HEK293T (cell line): Measurements from ENCODE around the gene IRF2BP1.

Source experiments
- CTCF ChIA-PET: fragments of 350-600 bp; formaldehyde crosslinking; extraction: SDS; loops from one replicate; lab custom pipeline; 2021; ENCODE audit warnings: antibody characterized with exemption, inconsistent platforms; lab: Yijun Ruan, JAX
- POLR2A ChIA-PET: fragments of 350-600 bp; formaldehyde crosslinking; extraction: SDS; loops from one replicate; lab custom pipeline; 2020; ENCODE audit warnings: antibody characterized with exemption, inconsistent platforms; lab: Yijun Ruan, JAX
- DNase-seq: peaks from one replicate; pipeline ENCODE4 v3.0.0; 2012; ENCODE audit warnings: mixed read lengths; ENCODE audit errors: extremely low spot score
- ARNT ChIP-seq: fragments of 450-650 bp; IDR thresholded peaks from 2 replicates; pipeline ENCODE4 v1.6.1; 2017; ENCODE audit warnings: mild to moderate bottlenecking
- BHLHE40 ChIP-seq: fragments of 450-650 bp; IDR thresholded peaks from 2 replicates; pipeline ENCODE4 v1.6.1; 2016; ENCODE audit warnings: mild to moderate bottlenecking, moderate library complexity, borderline replicate concordance
- CTBP1 ChIP-seq: fragments of 450-650 bp; IDR thresholded peaks from 2 replicates; pipeline ENCODE4 v1.6.1; 2016; ENCODE audit warnings: borderline replicate concordance
- ELF4 ChIP-seq: fragments of 450-650 bp; IDR thresholded peaks from 2 replicates; pipeline ENCODE4 v1.6.1; 2017; ENCODE audit warnings: antibody characterized with exemption
- FOXK2 ChIP-seq: fragments of 450-650 bp; IDR thresholded peaks from 2 replicates; pipeline ENCODE4 v1.6.1; 2016; ENCODE audit warnings: mild to moderate bottlenecking
- FOXM1 ChIP-seq: fragments of 450-650 bp; IDR thresholded peaks from 2 replicates; pipeline ENCODE4 v1.6.1; 2017; ENCODE audit warnings: mild to moderate bottlenecking, borderline replicate concordance
- HDGF ChIP-seq: fragments of 450-650 bp; IDR thresholded peaks from 2 replicates; pipeline ENCODE4 v1.6.1; 2017; ENCODE audit warnings: antibody characterized with exemption, borderline replicate concordance
- L3MBTL2 ChIP-seq: fragments of 450-650 bp; conservative IDR thresholded peaks from 2 replicates; pipeline ENCODE4 v1.6.1; 2016; ENCODE audit warnings: mild to moderate bottlenecking
- LEF1 ChIP-seq: fragments of 450-650 bp; IDR thresholded peaks from 2 replicates; pipeline ENCODE4 v1.6.1; 2017; ENCODE audit warnings: mild to moderate bottlenecking, borderline replicate concordance
- NFRKB ChIP-seq: fragments of 450-650 bp; IDR thresholded peaks from 2 replicates; pipeline ENCODE4 v1.6.1; 2016; ENCODE audit warnings: mild to moderate bottlenecking, moderate library complexity
- PKNOX1 ChIP-seq: fragments of 450-650 bp; IDR thresholded peaks from 2 replicates; pipeline ENCODE4 v1.6.1; 2016
- SP1 ChIP-seq: fragments of 450-650 bp; IDR thresholded peaks from 2 replicates; pipeline ENCODE4 v1.6.1; 2017
- SUZ12 ChIP-seq: fragments of 450-650 bp; IDR thresholded peaks from 2 replicates; pipeline ENCODE4 v1.6.1; 2016; ENCODE audit warnings: mild to moderate bottlenecking
- TARDBP ChIP-seq: fragments of 450-650 bp; IDR thresholded peaks from 2 replicates; pipeline ENCODE4 v1.6.1; 2016
- ZNF384 ChIP-seq: fragments of 450-650 bp; IDR thresholded peaks from 2 replicates; pipeline ENCODE4 v1.6.1; 2016

Gene IRF2BP1

GRCh38 chr19:45862271-45862563 is 23.7 kb downstream of the IRF2BP1 start:
- POLR2A ChIA-PET = interaction anchor here (1.3 to 1.5 kb wide), 2 partner anchors 133 to 169 kb away, joined by 6 to 11 read pairs; partner anchors contain the start of genes CCDC61 and QPCTL
- DNase-seq = no peak
- CTCF ChIA-PET = no interaction called here
- TF ChIP-seq LEF1 (no peak), PKNOX1 (peak; percentile 49; the same call in 1 of the 2 replicates)

GRCh38 chr19:45860359-45861259 is 25.3 kb downstream of the IRF2BP1 start:
- POLR2A ChIA-PET = no interaction called here
- no peak for TF ChIP-seq BHLHE40
- no peak for TF ChIP-seq FOXK2
- TF ChIP-seq SUZ12 = no peak
- no peak for TF ChIP-seq CTBP1
- no peak for TF ChIP-seq ARNT
- no peak for TF ChIP-seq SP1
- no peak for TF ChIP-seq L3MBTL2
- no peak for TF ChIP-seq ZNF384
- no peak for TF ChIP-seq TARDBP
- no peak for TF ChIP-seq ELF4
- TF ChIP-seq LEF1 = no peak
- TF ChIP-seq FOXM1 = no peak
- no peak for TF ChIP-seq PKNOX1
- CTCF ChIA-PET = interaction anchor here (1.1 kb wide), 1 partner anchor 44 kb away, joined by 3 read pairs; no protein-coding TSS in a partner anchor
- DNase-seq = no peak

GRCh38 chr19:45854167-45854778 is 31.7 kb downstream of the IRF2BP1 start:
- no peak for DNase-seq
- ChIA-PET POLR2A (no interaction called here), CTCF (no interaction called here)
- TF ChIP-seq ARNT = no peak
- no peak for TF ChIP-seq ELF4
- TF ChIP-seq SUZ12 = no peak
- no peak for TF ChIP-seq L3MBTL2
- no peak for TF ChIP-seq ZNF384
- TF ChIP-seq HDGF = no peak
- TF ChIP-seq LEF1 = no peak
- no peak for TF ChIP-seq NFRKB
- no peak for TF ChIP-seq TARDBP
- no peak for TF ChIP-seq CTBP1

GRCh38 chr19:45852983-45853382 is 33.0 kb downstream of the IRF2BP1 start:
- ChIA-PET POLR2A (interaction anchor here (1.6 kb wide), 2 partner anchors 10 to 12 kb away, joined by 3 to 5 read pairs; partner anchors contain the start of gene SYMPK), CTCF (no interaction called here)
- TF ChIP-seq SUZ12 (no peak), TARDBP (no peak), FOXK2 (no peak), L3MBTL2 (no peak), ZNF384 (no peak)
- DNase-seq = no peak

GRCh38 chr19:45852145-45852750 is 33.7 kb downstream of the IRF2BP1 start:
- no peak for DNase-seq
- POLR2A ChIA-PET = interaction anchor here (1.6 kb wide), 2 partner anchors 11 to 13 kb away, joined by 3 to 5 read pairs; partner anchors contain the start of gene SYMPK
- TF ChIP-seq TARDBP (no peak), PKNOX1 (no peak), ZNF384 (no peak), BHLHE40 (no peak), NFRKB (no peak), ELF4 (no peak), SP1 (no peak), ARNT (no peak), FOXM1 (no peak), FOXK2 (no peak), LEF1 (no peak), L3MBTL2 (no peak), HDGF (no peak), CTBP1 (no peak), SUZ12 (no peak)
- CTCF ChIA-PET = no interaction called here

GRCh38 chr19:45848922-45849321 is 37.0 kb downstream of the IRF2BP1 start:
- DNase-seq = no peak
- CTCF ChIA-PET = no interaction called here
- TF ChIP-seq HDGF = no peak
- POLR2A ChIA-PET = no interaction called here
